Endothelial cell of umbilical vein (primary cell): Measurements from ENCODE around the gene DMXL1.

Source experiments
- CTCF ChIP-seq, 2 donors: IDR thresholded peaks; 1 replicate in 1 of 2; 2 replicates in 1 of 2; pipeline ENCODE4 v1.5.1; 2011; ENCODE audit warnings: low read length in 2 of 2, mild to moderate bottlenecking in 2 of 2, moderate library complexity in 2 of 2, control low read depth in 1 of 2, inconsistent platforms in 1 of 2, low read depth in 1 of 2; ENCODE audit not compliant: insufficient read depth in 1 of 2; ENCODE audit errors: extremely low read depth in 1 of 2
- MYC ChIP-seq: IDR thresholded peaks from one replicate; pipeline ENCODE4 v1.6.1; 2011; ENCODE audit warnings: mild to moderate bottlenecking, low read depth, low read length
- POLR2A ChIP-seq: IDR thresholded peaks from 2 replicates; pipeline ENCODE4 v1.6.1; 2012; ENCODE audit warnings: low read depth, mild to moderate bottlenecking, control low read depth, low read length

- no peak for TF ChIP-seq CTCF (IDR thresholded peaks at IDR 0.05; ENCODE audit: extremely low read depth in 1 of 2, insufficient read depth in 1 of 2, low read depth in 1 of 2, low read length in 2 of 2)
- TF ChIP-seq MYC = no peak
- no peak for TF ChIP-seq POLR2A
These were observed 211.7 kb downstream of the DMXL1 start for GRCh38 chr5:119282628-119283027.
